GM12892 (cell line): ENCODE results near the gene ATXN2.

Experiments
- DNase-seq: peaks from one replicate; pipeline ENCODE4 v3.0.0; 2011; ENCODE audit not compliant: insufficient read length
- FAIRE-seq: peaks from 2 replicates; lab custom pipeline; 2011; peaks lifted over from hg19 to GRCh38; lab: Jason Lieb, UNC
- POLR2A ChIP-seq: IDR thresholded peaks from 2 replicates; pipeline ENCODE4 v1.6.1; 2011; ENCODE audit warnings: low read depth, low read length, control low read depth
- POLR2AphosphoS5 ChIP-seq: IDR thresholded peaks from 2 replicates; pipeline ENCODE4 v1.6.1; 2011; ENCODE audit warnings: low read depth, low read length, control low read depth
- TAF1 ChIP-seq: IDR thresholded peaks from 2 replicates; pipeline ENCODE4 v1.6.1; 2011; ENCODE audit warnings: low read depth, mild to moderate bottlenecking, control low read depth, low read length, borderline replicate concordance

The ATXN2 gene

DNA sequence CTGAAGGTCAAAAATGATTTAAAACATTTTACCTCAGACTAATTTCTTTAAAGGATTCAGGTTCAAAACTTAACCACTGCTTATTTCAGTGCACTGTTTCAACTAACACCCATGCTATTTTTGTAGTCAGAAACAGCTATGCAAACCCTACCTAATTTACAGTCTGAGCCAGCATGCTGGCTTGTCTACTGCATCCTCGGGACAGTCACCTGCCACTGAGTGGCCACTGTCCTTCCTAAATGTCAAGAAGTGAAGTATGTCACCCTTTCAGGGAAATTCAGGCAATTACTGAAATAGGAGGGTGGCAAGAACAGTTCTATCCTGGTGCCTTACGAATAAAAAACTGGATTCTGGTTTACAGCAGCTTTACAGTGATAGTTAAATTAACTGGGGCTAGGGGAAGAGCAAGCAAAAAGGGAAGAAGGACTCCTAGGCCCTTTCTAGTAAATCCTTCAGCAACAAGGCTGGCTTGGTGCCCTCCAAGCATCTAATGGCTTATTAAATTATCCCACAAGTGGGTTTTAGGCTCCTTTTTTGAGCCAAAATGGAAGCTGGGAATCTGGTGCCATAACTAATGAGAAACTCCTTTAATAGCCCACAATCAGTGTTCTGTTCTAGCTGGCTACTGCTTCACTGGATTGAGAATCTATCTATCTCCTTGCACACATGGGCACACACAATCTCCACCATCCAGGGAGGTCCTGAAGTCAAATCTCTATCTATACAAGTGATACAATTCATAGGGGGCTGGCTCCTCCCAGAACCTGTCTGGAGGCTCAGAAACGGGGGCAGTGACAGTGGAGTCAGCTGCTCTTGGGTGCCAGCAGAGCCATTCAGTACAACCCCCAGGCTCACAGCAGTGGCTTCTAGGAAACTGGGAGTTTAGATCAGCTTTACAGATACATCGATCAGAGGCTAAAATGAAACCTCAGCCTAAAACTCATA is 150.0 kb downstream of the ATXN2 start:
- no peak for FAIRE-seq

GRCh38 chr12:111448266-111448830 is 150.8 kb downstream of the ATXN2 start:
- FAIRE-seq (no peak), DNase-seq (no peak)
- no peak for TF ChIP-seq POLR2AphosphoS5
- TF ChIP-seq POLR2A, result 0 out of 2 replicates have a peak, but pooled peaks have one; percentile 5
- TF ChIP-seq TAF1, result no peak

More for the DNA sequence above, 150.0 kb downstream of the ATXN2 start:
- no peak for TF ChIP-seq TAF1
- no peak for TF ChIP-seq POLR2A
- TF ChIP-seq POLR2AphosphoS5, result no peak
- DNase-seq, result no peak

DNA sequence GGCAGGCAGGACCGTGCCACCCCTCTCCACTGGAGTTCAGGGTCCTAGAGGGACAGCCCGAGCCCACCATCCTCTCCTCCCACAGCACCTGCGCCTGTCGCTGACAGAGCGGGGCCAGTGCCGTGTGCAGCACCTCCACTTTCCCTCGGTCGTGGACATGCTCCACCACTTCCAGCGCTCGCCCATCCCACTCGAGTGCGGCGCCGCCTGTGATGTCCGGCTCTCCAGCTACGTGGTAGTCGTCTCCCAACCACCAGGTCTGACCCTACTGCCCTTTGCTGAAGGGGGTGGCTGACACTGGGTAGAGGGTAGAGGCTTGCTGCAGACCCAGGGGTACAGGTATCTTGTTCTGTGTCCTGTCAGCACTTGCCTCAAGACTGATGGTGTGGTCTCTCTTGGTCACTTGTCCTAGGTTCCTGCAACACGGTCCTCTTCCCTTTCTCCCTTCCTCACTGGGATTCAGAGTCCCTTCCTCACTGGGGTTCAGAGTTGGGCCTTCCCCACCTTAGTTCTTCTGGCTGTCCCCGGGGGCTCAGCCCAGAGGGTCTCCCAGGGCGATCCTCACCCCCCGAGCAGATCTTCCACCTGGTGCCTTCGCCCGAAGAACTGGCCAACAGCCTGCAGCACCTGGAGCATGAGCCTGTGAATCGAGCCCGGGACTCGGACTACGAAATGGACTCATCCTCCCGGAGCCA is 151.4 kb downstream of the ATXN2 start:
- no peak for DNase-seq
- FAIRE-seq, result no peak
- TF ChIP-seq POLR2AphosphoS5 (no peak; the same call in none of the 2 replicates), POLR2A (no peak; the same call in 1 of the 2 replicates), TAF1 (no peak)

DNA sequence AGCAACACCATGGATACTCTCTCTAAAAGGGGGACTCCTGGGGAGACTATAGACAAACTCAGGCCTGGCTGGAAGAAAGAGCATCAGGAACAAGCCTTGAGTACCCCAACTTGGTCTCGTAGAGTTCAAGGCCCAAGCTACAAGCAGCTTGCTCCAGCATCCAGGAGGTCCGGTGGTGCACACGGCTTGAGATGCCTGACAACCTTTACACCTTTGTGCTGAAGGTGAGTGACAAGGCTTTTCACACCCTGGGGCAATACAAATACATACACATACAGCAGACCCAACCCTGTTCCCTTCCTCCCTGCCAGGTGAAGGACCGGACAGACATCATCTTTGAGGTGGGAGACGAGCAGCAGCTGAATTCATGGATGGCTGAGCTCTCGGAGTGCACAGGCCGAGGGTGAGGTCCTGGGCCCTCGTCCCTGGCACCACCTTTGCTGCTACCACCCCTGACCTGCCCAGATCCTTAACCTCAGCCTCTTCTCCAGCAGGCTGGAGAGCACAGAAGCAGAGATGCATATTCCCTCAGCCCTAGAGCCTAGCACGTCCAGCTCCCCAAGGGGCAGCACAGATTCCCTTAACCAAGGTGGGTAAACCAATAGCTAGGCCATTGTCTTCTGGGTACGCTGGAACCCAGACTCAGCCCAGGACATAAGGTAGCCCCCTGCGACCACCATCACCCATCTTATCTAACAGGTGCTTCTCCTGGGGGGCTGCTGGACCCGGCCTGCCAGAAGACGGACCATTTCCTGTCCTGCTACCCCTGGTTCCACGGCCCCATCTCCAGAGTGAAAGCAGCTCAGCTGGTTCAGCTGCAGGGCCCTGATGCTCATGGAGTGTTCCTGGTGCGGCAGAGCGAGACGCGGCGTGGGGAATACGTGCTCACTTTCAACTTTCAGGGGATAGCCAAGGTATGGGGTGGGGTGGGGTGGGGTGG is 152.2 kb downstream of the ATXN2 start:
- TF ChIP-seq POLR2A (peak; percentile 17; the same call in 1 of the 2 replicates), TAF1 (no peak), POLR2AphosphoS5 (peak; percentile 14; the same call in 1 of the 2 replicates)
- no peak for FAIRE-seq

GRCh38 chr12:111445726-111446581 is 153.2 kb downstream of the ATXN2 start:
- DNase-seq, result no peak
- FAIRE-seq, result no peak
- no peak for TF ChIP-seq TAF1
- 0 out of 2 replicates have a peak, but pooled peaks have one; percentile 3 for TF ChIP-seq POLR2A
- TF ChIP-seq POLR2AphosphoS5, result no peak

More for the DNA sequence above, 152.2 kb downstream of the ATXN2 start:
- DNase-seq, result no peak

DNA sequence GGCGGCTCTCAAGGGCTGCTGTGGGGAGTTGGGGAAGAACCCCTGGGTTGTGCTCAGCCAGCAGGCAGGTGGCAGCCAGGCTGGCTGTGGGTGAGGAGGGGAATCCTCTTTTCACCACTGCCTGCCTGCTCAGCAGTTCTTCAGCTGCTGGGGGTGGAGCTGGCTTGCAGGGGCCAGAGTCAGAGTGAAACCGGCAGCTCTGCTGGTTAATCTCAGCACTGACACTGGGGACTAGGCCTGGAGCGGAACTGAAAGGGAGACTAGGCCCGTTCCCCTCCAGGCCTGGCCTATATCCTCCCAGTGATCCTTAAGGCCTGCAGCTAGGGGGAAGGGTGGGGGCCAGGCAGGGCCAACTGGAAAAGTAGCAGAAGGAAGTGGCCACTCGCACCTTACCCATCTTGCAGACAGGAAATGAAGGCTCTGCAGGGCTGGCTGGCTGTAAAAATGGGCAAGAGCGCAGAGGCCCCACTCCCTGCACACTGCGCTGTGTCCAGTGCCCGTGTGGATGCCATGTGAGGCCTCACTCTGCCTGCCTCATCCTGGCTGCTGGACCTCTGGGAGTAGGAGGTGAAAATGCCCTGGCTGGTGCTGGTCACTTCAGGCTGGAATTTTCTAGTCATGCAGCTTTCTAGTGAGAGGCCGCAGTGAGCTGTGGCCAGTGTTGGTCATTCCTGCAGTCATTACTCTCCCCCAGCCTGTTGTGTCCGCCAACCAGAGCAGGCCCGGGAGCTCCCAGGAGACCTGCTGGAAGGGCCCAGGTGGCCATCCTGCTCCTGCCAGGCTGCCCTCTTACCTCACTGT is 154.0 kb downstream of the ATXN2 start:
- peak; percentile 99 for FAIRE-seq
- TF ChIP-seq POLR2AphosphoS5 (no peak), POLR2A (0 out of 2 replicates have a peak, but pooled peaks have one; percentile 20)
- DNase-seq, result peak; percentile 87

DNA sequence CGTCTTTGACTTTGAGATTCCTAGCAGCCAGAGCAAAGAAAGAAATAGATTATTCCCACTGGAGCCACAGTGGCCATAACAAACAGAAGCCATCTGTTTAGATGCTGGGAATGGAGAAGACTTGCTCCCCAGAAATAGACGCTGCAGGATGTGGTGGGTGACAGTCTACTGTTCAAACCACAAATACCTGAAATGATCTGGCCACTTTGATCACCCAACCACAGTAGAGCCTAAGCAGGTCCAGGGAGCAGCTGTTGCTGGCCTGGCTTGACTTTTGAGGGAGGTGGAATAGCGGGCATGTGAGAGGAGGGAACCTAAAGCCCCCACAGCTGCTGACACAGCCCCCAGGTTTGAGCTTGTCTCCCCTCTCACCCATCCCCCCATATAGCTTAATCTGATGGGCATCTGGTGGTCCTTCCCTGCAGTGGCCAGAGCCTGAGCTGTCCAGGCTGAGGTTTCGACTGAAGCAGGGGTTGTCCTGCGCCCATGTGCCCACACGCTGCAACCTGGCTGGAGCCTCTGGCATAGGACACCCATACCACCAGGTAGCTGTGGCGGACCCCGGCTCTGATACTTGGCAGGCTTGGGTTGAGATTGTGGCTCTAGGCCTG is 154.7 kb downstream of the ATXN2 start:
- DNase-seq (peak; percentile 40), FAIRE-seq (no peak)
- TF ChIP-seq POLR2A (no peak), POLR2AphosphoS5 (peak; percentile 56; the same call in 1 of the 2 replicates), TAF1 (no peak)

GRCh38 chr12:111443586-111443985 is 155.5 kb downstream of the ATXN2 start:
- FAIRE-seq (peak; percentile 92), DNase-seq (no peak)
- TF ChIP-seq POLR2A (no peak), TAF1 (no peak), POLR2AphosphoS5 (0 out of 2 replicates have a peak, but pooled peaks have one; percentile 26)

GRCh38 chr12:111443086-111443485 is 156.0 kb downstream of the ATXN2 start:
- no peak for TF ChIP-seq TAF1
- TF ChIP-seq POLR2AphosphoS5, result no peak; the same call in 1 of the 2 replicates
- FAIRE-seq (peak; percentile 44), DNase-seq (no peak)
